H54 (cell line): ENCODE data around the gene INPP5K.

Source experiments
- DNase-seq: peaks from one replicate; pipeline ENCODE4 v3.0.0; 2011; ENCODE audit warnings: low spot score, mixed read lengths; ENCODE audit not compliant: insufficient read length
- FAIRE-seq: peaks from 3 replicates; lab custom pipeline; 2011; peaks lifted over from hg19 to GRCh38; lab: Jason Lieb, UNC
- POLR2A ChIP-seq: IDR thresholded peaks from 2 replicates; pipeline ENCODE4 v1.6.1; 2011; ENCODE audit warnings: low read depth, mild to moderate bottlenecking, low read length

Gene INPP5K

DNA sequence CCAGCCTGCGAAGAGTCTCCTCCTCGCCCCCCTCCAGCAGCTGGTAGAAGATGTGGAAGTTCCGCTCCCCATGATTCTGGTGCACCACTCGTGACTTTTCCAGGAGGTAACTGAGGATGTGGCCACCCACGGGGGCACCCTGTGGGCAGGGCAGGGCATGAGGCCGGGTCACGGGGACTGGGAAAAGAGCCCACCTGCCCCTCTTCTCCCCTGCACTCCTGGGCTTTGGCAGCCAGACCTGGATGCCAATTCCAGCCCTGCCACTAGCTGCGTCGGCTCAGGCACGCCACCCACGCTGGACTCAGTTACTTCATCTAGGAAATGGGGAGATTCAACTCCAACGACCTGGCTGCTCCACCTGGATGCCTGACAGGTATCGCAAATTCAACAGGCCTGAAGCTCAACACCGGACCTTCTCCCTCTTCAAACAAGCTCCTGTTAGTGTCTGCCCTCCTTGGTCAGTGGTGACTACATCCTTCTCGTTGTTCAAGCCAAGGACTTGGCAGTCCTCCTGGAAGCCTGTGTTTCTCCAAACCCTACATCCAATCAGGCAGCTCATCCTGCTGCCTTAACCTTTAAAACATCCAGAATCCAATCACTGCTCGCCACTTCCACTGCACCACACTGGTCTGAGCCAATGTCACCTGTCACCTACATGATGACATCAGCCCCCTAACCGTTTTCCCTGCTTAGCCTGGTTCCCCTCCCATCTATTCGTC lies 35.5 kb downstream of the INPP5K start:
- DNase-seq (no peak), FAIRE-seq (no peak)
- no peak for TF ChIP-seq POLR2A

- DNase-seq (no peak), FAIRE-seq (no peak)
- no peak for TF ChIP-seq POLR2A
Observed at GRCh38 chr17:1478418-1478817, 38.0 kb downstream of the INPP5K start.

DNA sequence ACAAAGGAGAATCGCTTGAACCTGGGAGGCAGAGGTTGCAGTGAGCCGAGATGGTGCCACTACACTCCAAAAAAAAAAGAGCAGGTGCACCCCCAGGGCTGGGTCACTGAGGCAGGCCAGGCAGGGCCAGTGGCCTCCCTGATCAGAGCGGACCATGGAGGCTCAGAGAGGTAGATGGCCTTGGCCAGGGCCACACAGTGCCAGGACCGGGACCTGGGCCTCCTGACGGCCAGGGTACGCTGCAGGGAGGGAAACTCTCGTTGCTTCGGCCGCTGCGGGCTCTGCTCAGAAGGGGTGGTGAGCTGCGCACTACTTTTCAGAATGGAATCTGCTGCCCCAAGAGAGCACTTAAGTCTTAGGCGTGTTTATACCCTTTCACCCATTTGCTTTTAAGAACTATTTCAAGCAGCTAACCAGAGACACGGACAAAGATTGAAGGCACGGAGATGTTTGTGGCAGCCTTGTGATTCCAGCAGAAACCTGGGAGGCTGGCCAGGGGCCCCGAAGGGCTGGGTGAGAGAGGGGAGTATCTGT lies 41.0 kb downstream of the INPP5K start:
- FAIRE-seq (no peak), DNase-seq (no peak)
- no peak for TF ChIP-seq POLR2A

DNA sequence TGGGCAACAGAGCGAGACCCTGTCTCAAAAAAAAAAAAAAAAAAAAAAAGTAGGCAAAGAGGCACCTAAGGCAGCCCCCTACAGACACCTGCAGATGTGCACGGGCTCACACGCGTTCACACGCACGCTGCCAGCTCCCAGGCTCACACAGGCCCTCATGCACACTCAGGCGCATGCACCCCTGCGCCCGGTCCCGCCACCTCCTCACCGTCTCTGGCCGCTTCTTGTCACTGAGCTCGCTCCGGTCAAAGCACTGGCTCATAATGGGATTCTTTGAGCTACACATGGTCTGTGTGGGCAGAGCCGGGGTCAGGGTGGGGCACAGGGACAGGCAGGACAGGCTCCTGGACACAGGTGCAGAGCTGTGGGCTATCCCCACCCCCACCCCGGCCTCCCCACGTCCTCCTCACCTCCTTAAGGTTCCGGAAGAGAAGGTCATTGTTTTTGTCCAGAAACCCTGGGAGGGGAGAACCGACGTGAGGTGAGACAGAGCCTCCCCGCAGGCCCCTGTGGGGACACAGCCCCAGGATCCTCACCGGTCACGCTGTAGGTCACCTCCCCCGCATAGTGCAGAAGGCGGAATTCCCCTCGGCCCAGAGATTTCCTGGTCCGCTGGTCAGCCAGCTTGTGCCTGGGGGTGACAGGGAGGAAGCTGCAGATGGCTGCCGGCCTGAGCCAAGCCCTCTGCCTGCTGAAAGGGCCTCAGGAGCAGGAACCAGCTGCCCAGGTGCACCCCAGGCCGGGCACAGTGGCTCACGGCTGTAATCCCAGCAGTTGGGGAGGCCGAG lies 41.8 kb downstream of the INPP5K start:
- FAIRE-seq (no peak), DNase-seq (no peak)
- no peak for TF ChIP-seq POLR2A

- DNase-seq (no peak), FAIRE-seq (no peak)
- no peak for TF ChIP-seq POLR2A
Observed at GRCh38 chr17:1473841-1474240, 42.6 kb downstream of the INPP5K start.

DNA sequence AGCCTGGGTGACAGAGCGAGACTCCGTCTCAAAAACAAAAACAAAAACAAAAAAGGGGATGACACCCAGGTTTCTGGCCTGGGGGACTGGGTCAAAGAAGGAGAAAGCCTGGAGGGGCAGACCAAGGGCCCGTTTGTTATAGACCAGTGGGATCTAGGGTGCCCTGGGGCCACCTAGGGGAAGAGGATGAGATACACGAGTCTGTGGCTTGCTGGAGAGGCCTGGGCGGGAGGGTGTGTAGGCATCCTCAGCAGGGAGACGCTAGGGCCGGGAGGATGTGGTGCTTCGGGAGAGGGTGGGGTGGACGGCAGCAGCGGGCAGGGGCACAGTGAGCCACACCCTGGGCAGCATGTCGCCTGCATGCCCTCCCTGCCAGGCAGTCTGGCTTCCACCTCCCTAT lies 43.2 kb downstream of the INPP5K start:
- FAIRE-seq: no peak
- TF ChIP-seq POLR2A: no peak

DNA sequence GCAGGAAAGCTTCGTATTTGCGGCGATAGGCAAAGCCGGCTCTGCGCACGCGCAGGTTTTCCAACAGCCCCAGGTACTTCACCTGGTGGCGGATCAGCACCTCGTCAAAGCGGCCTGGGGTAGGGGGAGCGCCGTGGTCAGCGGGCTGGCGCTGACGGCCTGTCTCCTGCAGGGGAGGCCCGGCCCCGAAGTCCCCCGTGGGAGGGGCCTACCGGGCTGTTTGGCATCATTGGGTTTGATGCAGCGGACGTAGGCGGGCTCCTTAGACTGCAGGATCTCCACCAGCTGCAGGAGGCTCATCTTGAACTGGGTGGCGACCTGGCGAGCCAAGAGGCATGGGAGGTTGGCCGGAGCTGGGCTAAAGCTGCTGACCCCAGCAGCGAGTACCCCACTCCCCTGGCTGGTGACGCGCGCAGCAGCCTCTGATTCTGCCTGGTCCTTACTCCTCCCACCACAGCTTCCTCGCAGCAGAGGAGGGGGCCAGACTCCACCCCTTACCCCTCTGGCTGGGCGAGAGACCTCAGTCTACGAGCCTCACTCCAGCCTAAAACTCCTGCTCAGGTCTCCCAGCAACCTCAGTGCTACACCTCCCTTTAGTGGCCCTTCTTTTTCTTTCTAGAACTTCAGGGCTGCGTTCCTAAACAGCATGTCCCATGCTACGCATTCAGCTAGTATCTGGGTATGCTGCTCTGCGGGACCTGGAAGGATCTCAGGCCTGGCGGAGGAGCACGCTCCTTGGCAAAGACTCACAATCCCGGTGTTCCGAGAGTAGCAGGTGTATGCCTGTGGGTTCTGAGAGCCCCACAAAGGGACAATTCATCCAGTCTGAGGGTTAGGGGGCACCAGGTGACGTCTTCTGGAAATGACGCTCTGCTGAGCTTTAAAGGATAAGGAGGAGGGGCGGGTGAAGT lies 44.2 kb downstream of the INPP5K start:
- TF ChIP-seq POLR2A: no peak
- DNase-seq (no peak), FAIRE-seq (no peak)

More for the DNA sequence above, 43.2 kb downstream of the INPP5K start:
- no peak for DNase-seq

DNA sequence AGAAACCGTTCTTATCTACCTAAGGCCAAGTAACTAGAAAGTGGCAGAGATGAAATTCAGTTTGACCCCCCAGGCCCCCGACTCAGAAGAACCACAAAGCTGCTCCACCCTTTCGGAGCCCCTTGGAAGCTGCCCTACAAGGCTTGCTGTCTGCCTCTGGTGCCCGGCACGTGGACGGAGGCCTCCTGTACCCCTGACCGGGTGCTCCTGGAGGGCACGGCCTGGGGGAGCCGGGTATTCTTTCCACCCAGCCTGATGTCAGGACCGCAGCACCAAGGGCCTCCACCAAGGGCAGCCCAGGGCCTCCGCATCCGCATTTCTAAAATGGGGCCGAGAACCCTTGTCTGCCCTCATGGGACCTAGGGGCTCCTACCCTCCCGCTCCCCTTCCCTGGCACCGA lies 44.9 kb downstream of the INPP5K start:
- FAIRE-seq: no peak
- no peak for DNase-seq
- no peak for TF ChIP-seq POLR2A

DNA sequence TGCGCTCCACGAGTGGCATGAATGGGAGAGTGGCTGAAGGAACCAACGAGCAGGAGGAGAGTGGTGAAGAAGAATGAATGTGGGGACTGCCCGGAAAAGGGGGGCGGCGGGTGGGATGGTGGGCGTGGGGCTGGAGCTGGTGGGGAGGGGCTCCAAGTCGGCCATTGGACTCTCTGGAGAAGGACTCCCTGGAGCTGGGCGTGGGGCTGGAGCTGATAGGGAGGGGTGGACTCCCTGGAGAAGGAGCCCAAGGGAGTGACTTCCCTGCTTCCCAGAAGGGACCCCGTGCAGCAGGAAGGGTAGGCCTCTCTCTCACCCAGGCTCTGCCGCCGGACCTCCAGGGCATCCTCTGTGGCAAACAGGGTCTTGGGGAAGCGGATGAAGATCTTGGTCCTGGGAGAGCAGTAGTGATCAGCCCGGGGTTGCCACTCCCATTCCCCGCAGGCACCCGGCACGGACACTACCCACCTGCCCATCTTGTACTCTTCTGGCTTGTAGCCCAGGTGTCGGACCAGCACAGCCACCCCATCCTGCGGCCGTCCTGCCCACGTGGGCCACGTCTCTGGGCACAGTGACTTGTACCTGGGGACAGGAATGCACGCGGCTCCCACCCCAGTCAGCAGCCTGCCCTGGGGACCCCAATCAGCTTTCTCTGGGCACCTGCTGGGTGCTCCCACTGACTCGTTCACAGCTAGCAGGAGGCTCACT lies 45.5 kb downstream of the INPP5K start:
- FAIRE-seq: no peak
- no peak for TF ChIP-seq POLR2A
- DNase-seq: no peak

- TF ChIP-seq POLR2A: no peak
- DNase-seq (no peak), FAIRE-seq (no peak)
Observed at GRCh38 chr17:1470071-1470754, 46.2 kb downstream of the INPP5K start.

DNA sequence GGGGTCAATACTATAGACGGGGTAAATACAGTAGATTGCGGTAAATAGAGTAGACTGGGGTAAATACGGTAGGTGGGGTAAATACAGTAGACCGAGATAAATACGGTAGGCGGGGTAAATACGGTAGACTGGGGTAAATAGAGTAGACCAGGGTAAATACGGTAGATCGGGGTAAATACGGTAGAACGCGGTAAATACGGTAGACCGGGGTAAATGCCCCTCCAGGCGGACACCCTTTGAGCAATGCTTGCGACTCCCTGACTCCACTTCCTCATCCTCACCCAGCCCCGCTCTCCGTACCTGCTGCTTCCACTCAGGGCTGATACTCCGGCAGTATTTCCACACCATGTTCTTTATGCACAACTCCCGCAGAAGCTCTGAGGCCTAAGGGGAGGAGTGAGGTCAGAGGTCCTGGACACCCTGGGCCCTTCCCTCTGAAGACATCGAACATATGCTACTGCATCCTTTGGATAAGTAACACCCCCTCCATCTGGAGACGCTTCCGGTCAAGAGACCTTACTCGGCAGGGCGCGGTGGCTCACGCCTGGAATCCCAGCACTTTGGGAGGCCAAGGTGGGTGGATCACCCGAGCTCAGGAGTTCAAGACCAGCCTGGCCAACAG lies 47.1 kb downstream of the INPP5K start:
- FAIRE-seq (no peak), DNase-seq (no peak)
- TF ChIP-seq POLR2A: no peak

DNA sequence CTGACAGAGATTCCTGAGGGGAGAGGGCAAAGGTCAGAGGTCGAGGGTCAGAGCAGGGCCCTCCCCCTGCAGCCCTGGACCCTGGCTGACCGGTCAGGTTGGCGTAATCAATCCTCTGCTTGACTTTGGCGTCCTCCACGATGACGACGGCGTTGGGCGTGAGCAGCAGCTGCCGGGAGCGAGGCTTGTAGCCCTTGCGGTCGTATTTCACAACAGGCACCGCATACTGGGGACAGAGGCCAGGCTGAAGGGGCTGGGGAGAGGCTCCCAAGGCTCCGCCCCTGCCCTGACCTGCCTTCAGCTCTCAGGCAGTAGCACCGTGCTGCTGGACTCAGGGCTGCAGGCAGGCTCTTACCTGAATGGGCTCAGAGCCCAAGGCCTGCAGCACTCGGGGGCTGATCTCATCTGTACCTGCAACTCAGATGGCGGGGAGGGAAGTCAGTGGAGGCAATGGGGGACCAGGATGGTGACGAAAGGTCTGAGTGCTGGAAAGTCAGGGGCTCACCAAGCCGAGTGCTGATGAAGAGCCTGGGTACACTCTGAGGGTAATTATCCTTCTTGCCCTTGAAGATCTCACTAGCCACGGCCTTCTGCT lies 48.4 kb downstream of the INPP5K start:
- DNase-seq (no peak), FAIRE-seq (no peak)
- no peak for TF ChIP-seq POLR2A
